Stomach (tissue), 4 donors: ENCODE measurements around the gene ATP12A.

ENCODE experiments used
- POLR2AphosphoS5 ChIP-seq, 3 donors: sonication (generic); formaldehyde crosslinking; IDR thresholded peaks; one replicate each; pipeline ENCODE4 v1.6.1; 2016; ENCODE audit warnings: antibody characterized with exemption in 3 of 3
- TF ChIP-seq, protein P1 (sequence below), 7 experiments: fragments of 450-650 bp in 4 of 7; fragments of 200-600 bp in 3 of 7; sonication (generic) in 3 of 7; IDR thresholded peaks; one replicate each; pipeline ENCODE4 v1.5.1; 2016 to 2019; ENCODE audit warnings: antibody characterized with exemption in 7 of 7, control low read depth in 2 of 7, mild to moderate bottlenecking in 1 of 7

DNA sequence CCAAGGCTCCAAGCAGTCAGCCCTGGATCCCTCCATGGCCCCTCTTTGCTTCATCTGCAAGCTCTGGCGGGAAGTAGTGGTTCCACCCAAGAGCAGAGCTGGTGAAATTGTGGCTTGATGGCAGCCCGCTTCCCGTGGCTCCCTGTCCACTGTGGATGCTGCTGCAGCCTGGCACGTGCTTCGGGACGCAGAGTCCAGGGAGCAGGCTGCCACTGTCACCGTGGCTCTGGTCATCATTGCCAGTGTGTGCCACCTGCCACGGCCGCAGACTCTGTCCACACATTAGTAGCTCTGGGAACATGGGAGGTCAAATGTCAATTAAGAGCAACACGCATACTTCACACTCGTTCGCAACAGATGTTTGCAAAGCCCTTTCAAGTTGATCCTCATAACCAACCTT, 43.0 kb downstream of the ATP12A start:
- TF ChIP-seq, protein P1, sequence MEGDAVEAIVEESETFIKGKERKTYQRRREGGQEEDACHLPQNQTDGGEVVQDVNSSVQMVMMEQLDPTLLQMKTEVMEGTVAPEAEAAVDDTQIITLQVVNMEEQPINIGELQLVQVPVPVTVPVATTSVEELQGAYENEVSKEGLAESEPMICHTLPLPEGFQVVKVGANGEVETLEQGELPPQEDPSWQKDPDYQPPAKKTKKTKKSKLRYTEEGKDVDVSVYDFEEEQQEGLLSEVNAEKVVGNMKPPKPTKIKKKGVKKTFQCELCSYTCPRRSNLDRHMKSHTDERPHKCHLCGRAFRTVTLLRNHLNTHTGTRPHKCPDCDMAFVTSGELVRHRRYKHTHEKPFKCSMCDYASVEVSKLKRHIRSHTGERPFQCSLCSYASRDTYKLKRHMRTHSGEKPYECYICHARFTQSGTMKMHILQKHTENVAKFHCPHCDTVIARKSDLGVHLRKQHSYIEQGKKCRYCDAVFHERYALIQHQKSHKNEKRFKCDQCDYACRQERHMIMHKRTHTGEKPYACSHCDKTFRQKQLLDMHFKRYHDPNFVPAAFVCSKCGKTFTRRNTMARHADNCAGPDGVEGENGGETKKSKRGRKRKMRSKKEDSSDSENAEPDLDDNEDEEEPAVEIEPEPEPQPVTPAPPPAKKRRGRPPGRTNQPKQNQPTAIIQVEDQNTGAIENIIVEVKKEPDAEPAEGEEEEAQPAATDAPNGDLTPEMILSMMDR (IDR thresholded peaks at IDR 0.05): no peak
- TF ChIP-seq POLR2AphosphoS5 (IDR thresholded peaks at IDR 0.05): no peak
